Progenitor cell of endocrine pancreas (in vitro differentiated cells): ENCODE data around the gene NYAP2. TPM values are rescaled to one million over a fixed set of nuclear protein-coding genes. Genes with fewer than 3 reads are reported as not detected.

ENCODE experiments used
- DNase-seq: peaks from one replicate; pipeline ENCODE4 v3.0.0; 2021; ENCODE audit warnings: low spot score; ENCODE audit not compliant: unreplicated experiment
- H3K27ac Mint-ChIP-seq: 2 replicates; pipeline ENCODE4 v1.8.0; 2021; ENCODE audit warnings: mild to moderate bottlenecking, moderate library complexity, mixed read lengths
- H3K27me3 Mint-ChIP-seq: 2 replicates; pipeline ENCODE4 v1.8.0; 2021; ENCODE audit warnings: mixed read lengths
- H3K36me3 Mint-ChIP-seq: 2 replicates; pipeline ENCODE4 v1.8.0; 2022; ENCODE audit warnings: mixed read lengths; ENCODE audit not compliant: insufficient read depth
- H3K4me1 Mint-ChIP-seq: 2 replicates; pipeline ENCODE4 v1.8.0; 2021; ENCODE audit warnings: low read depth, mixed read lengths
- H3K4me3 Mint-ChIP-seq: 2 replicates; pipeline ENCODE4 v1.8.0; 2021; ENCODE audit warnings: low read depth, mild to moderate bottlenecking, moderate library complexity, mixed read lengths
- H3K9me3 Mint-ChIP-seq: 2 replicates; pipeline ENCODE4 v1.8.0; 2021; ENCODE audit warnings: low read depth, mixed read lengths
- CTCF ChIP-seq: fragments of 200-600 bp; sonication (generic); IDR thresholded peaks from one replicate; pipeline ENCODE4 v1.5.0; 2021; ENCODE audit warnings: antibody characterized with exemption, mild to moderate bottlenecking; ENCODE audit not compliant: unreplicated experiment
- total RNA-seq: library from RNA; stranded (reverse); gene quantifications from 2 replicates; pipeline ENCODE4 v1.2.1, GENCODE V29; 2021

Gene NYAP2
- total RNA-seq, 1 donor from 2014 or later: 0.10 TPM

GRCh38 chr2:225569995-225570394, 170.5 kb downstream of the NYAP2 start:
- no peak overlapping the region for H3K27ac Mint-ChIP-seq
- no peak for TF ChIP-seq CTCF
- peaks cover 2% of the 10 kb centered on the region for H3K36me3 Mint-ChIP-seq
- H3K4me3 Mint-ChIP-seq: no peak overlapping the region
- peaks cover 29% of the 10 kb centered on the region for H3K4me1 Mint-ChIP-seq
- H3K9me3 Mint-ChIP-seq: peaks cover 7% of the 10 kb centered on the region
- H3K27me3 Mint-ChIP-seq: no peaks in the 10 kb centered on the region
- DNase-seq: no peak

DNA sequence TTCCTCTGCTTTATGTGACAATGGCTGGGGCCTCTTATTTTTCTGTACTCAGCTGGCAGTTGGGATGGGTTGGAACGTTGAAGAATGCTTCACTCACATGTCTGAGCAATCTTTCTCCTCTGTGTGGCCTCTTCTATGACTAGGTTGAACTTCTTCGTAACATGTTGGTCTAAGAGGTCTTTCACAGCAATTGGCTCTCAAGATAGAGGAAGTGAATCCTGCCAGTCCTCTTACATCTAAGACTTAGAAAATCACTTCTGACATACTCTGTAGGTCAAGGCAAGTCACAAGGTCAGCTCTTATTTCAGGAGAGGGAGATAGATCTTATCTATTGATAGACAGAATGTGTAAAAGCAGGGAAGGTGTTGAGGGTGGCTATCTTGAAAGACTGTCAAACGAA, 174.1 kb downstream of the NYAP2 start:
- no peak for TF ChIP-seq CTCF
- Mint-ChIP-seq H3K4me3 (no peak overlapping the region), H3K9me3 (peaks cover 7% of the 10 kb centered on the region), H3K27me3 (no peaks in the 10 kb centered on the region), H3K4me1 (peaks cover 26% of the 10 kb centered on the region), H3K36me3 (peaks cover 2% of the 10 kb centered on the region), H3K27ac (no peak overlapping the region)
- no peak for DNase-seq

- peaks cover 7% of the 10 kb centered on the region for H3K9me3 Mint-ChIP-seq
- no peak for TF ChIP-seq CTCF
- peaks cover 15% of the 10 kb centered on the region for H3K4me1 Mint-ChIP-seq
- no peak overlapping the region for H3K27ac Mint-ChIP-seq
- no peak overlapping the region for H3K4me3 Mint-ChIP-seq
- H3K36me3 Mint-ChIP-seq: peaks cover 2% of the 10 kb centered on the region
- no peak for DNase-seq
- H3K27me3 Mint-ChIP-seq: no peaks in the 10 kb centered on the region
Observed at GRCh38 chr2:225574582-225575138, 175.2 kb downstream of the NYAP2 start.

GRCh38 chr2:225581135-225581534, 181.6 kb downstream of the NYAP2 start:
- DNase-seq: no peak
- TF ChIP-seq CTCF: no peak
- Mint-ChIP-seq H3K4me3 (no peak overlapping the region), H3K9me3 (no peaks in the 10 kb centered on the region), H3K27me3 (no peaks in the 10 kb centered on the region), H3K27ac (no peak overlapping the region), H3K36me3 (no peaks in the 10 kb centered on the region), H3K4me1 (no peaks in the 10 kb centered on the region)

DNA sequence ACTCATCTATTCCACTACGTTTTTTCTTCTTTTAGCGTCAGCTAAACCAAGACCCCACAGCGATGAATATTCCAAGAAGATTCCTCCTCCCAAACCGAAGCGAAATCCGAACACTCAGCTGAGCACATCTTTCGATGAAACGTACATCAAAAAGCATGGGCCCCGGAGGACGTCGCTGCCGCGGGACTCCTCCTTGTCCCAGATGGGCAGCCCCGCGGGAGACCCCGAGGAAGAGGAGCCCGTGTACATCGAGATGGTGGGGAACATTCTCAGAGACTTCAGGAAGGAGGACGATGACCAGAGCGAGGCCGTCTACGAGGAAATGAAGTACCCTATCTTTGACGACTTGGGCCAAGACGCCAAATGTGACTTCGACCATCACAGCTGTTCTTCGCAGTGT, 182.4 kb downstream of the NYAP2 start:
- Mint-ChIP-seq H3K27me3 (no peaks in the 10 kb centered on the region), H3K9me3 (no peaks in the 10 kb centered on the region), H3K4me3 (no peak overlapping the region), H3K27ac (no peak overlapping the region), H3K36me3 (no peaks in the 10 kb centered on the region), H3K4me1 (no peaks in the 10 kb centered on the region)
- no peak for DNase-seq
- no peak for TF ChIP-seq CTCF
